ENCODE data around the gene TMEM168.
"Not testable (repeated sequence)": the region's sequence is repeated elsewhere in the genome, so short reads cannot be mapped to it uniquely, and the experiment has no call there.

The TMEM168 gene

DNA sequence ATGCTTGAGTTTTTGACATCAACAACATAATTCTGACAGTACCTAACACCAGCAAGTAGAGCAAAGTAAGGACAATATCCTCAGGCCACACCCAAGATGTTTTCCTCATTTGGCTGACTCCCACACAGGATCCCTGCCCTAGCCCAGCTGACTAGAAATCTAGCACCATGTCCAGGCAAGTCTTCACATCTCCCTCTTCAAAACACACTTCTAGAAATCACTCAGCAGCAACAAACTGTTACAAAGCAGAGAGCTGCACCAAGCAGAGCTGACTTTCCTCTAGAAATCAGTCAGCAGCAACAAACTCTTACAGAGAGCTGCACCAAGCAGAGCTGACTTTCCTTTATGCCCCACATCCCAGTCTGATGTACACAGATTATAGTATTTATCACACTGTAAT, 7.7 kb downstream of the TMEM168 start:
- in situ Hi-C loops (cut with MboI; ENCODE audit: low sequenced_read_pairs) = no loop called here

DNA sequence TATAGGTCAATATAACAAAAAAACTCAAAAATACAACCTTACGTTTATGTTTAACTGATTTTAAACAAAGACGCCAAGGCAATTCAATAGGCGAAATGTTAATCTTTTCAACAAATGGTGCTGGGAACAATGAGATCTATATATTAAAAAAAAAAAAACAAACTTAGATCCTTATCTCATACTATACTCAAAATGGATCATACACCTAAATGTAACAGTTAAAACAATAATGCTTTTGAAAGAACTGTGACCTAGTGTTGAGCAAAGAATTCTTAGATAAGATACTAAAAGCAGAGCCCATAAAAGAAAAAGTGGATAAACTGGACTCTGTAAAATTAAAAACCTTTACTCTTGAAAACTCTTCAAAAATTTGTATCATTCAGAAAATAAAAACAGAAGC, 8.6 kb downstream of the TMEM168 start:
- in situ Hi-C loops (cut with MboI; ENCODE audit: low sequenced_read_pairs) = no loop called here

- in situ Hi-C loops (cut with MboI; ENCODE audit: low sequenced_read_pairs) = no loop called here
Observed at GRCh38 chr7:112781110-112781509, 9.1 kb downstream of the TMEM168 start.

DNA sequence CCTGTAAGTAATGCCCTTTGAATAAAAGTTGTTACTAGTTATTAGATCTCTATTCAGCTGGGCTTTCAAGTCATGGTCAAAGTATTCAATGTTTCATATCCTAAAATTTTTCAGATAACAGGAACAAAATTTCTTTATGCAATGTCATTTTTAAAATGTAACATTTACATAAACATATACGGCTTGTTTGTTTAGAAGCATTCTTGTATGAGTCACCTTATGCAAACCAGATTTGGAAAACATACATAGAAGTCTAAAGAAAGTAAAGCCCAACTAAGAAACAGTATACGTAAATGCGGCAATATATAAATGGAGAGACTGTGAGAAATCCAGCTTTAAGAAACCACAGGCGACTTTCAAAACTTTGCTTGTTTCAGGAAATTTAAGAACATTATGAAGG, 10.5 kb downstream of the TMEM168 start:
- in situ Hi-C loops (cut with MboI; ENCODE audit: low sequenced_read_pairs) = no loop called here

- in situ Hi-C loops (cut with MboI; ENCODE audit: low sequenced_read_pairs) = no loop called here
Observed at GRCh38 chr7:112777406-112777805, 12.8 kb downstream of the TMEM168 start.

- in situ Hi-C loops (cut with MboI; ENCODE audit: low sequenced_read_pairs) = no loop called here
Observed at GRCh38 chr7:112771166-112771565, 19.0 kb downstream of the TMEM168 start.

- in situ Hi-C loops (cut with MboI; ENCODE audit: low sequenced_read_pairs) = no loop called here
Observed at GRCh38 chr7:112770051-112770450, 20.1 kb downstream of the TMEM168 start.

DNA sequence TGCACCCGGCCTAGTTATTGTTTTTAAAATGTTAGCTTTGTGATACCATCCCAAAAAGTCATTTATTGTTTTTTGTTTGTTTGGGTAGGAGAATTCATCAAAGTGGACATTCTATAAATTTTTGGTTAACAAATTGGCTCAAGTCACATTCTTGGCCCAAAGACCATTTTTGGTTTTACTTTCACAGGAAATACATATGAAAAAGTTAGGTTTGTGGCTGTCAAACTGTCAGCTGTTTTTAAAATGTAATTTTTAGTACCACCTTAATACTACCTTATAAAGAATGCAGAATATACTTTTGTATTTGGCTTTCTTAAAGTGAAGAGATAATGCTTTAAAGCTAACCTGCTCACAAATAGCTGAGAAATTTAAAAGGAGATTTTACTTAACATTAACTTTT, 25.1 kb downstream of the TMEM168 start:
- in situ Hi-C loops (cut with MboI; ENCODE audit: low sequenced_read_pairs) = no loop called here

DNA sequence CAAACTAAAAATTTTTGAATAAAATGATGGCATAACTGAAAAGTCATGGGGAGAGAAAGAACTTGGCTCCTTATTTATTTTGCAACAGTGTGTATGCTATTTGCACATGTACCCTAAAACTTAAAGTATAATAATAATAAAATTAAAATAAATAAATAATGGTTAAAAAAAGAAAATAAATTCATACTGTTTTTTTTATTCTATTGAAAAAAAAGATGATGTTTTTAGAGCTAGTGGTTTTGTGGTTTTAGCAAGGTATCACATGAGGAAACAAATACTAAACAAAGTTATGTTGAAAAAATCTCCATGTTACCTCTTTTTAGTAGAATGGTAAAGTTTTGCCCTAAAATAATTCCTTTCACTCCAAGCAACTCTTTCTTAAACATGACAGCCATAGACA, 26.2 kb downstream of the TMEM168 start:
- in situ Hi-C loops (cut with MboI; ENCODE audit: low sequenced_read_pairs) = no loop called here

DNA sequence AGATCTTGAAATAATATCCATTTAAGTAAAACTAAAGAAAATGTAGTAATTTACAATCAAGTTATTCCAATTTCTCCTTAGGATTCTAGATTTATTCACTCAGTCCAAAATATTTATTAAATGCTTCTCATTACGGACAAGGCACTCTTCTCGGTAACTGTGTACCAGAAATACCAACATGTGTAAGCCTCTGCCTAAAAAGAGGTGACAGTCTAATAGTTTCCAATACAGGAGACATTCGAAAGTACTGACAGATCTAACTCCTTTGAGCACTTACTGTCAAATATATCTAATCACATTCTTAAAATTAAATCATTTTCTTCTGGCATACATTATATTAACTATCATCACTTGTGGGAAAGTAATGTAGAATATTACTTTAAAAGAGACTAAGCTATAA, 26.9 kb downstream of the TMEM168 start:
- in situ Hi-C loops (cut with MboI; ENCODE audit: low sequenced_read_pairs) = no loop called here

GRCh38 chr7:112759905-112760304, 30.3 kb downstream of the TMEM168 start:
- in situ Hi-C loops (cut with MboI; ENCODE audit: low sequenced_read_pairs) = no loop called here

- in situ Hi-C loops (cut with MboI; ENCODE audit: low sequenced_read_pairs) = no loop called here
Observed at GRCh38 chr7:112757337-112757736, 32.9 kb downstream of the TMEM168 start.

DNA sequence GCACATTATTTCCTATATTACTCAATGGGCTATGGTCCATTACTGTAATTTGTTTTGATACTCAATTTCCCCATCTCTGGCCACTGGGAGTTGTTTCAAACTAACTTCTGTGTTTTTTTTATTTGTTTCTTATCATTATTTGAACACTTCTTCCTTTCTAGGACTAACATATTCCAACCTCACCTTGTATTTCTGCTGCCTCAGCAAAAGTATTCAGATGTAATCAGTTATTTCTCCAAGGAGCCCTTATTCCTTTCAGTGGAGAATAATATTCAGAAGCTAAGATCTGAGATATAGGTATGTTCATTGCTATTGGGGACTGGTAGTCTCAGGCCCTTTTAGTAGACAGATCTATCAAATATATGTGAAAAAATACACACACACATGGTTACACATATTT, 36.9 kb downstream of the TMEM168 start:
- in situ Hi-C loops (cut with MboI; ENCODE audit: low sequenced_read_pairs) = no loop called here

GRCh38 chr7:112752576-112752975, 37.6 kb downstream of the TMEM168 start:
- in situ Hi-C loops (cut with MboI; ENCODE audit: low sequenced_read_pairs) = no loop called here

DNA sequence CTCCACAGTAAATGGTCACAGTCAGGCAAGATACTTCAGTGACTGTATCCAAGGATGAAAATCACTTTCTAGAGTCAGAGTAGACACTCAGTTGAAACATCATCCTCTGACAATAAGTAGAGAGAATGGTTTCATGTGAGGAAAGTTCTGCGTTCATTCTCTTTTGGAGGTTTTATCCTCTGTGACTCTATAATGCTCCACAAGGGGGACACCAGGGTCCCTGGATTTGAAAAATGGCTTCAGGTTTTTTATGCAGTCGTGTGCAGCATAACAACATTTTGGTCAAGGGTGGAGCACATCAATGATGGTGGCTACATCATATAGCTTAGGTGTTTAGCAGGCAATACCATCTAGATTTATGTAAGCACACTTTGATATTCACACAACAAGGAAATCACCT, 40.4 kb downstream of the TMEM168 start:
- in situ Hi-C loops (cut with MboI; ENCODE audit: low sequenced_read_pairs) = no loop called here

- in situ Hi-C loops (cut with MboI; ENCODE audit: low sequenced_read_pairs) = no loop called here
Observed at GRCh38 chr7:112748381-112748780, 41.8 kb downstream of the TMEM168 start.

DNA sequence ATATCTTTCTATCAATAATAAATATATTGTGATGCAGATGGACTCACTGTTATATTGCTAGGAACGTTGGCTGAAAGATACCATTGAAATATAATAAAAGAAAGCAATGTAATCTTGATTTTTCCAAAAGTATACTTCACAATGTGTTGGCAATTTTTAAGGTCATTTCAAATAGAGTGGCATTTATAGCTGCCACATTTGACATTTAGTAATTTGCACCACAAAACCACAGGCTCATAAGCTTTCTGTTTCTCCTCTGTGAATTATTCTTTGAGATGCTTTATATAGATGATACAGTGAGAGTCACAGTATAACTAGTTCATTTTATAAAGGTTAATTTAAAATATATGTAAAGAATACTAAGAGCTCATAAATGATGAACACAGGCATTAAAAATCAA, 44.6 kb downstream of the TMEM168 start:
- in situ Hi-C loops (cut with MboI; ENCODE audit: low sequenced_read_pairs) = no loop called here

DNA sequence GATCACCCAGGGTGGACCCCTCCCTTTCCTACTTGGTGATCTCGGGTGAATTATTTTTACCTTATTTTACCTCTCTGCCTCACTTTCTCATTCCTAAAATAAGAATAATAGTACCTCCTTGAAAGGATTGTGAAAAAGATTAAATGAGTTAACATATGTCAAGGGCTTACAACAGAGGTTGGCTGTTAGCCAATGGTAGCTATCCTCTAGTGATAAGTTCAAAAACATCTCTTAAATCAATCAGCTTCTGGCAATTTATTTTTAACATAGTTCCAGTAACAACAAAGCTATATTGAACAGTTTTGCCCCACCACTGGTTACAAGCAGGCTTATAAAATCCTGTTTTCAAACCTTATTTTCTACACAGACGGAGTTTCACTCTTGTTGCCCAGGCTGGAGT, 45.4 kb downstream of the TMEM168 start:
- in situ Hi-C loops (cut with MboI; ENCODE audit: low sequenced_read_pairs) = no loop called here

DNA sequence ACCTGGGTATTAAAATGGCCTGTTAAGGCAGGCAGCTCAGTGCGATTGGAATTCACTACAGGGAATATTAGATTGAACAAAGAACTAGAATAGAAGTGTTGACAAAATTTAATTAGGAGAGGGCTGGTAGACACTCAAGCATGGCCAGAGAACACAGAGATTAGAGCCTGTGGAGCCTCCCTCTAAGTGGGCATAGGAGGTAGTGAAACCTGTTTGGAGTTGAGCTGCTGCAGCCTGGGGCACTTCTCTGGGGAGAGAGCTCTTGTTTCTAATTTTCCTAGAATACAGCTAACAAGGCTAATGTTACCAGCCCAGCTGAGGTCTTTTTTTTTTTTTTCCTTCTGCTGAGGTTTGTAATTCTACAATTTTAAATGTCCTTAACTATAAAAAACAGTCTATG, 46.4 kb downstream of the TMEM168 start:
- in situ Hi-C loops (cut with MboI; ENCODE audit: low sequenced_read_pairs) = no loop called here

DNA sequence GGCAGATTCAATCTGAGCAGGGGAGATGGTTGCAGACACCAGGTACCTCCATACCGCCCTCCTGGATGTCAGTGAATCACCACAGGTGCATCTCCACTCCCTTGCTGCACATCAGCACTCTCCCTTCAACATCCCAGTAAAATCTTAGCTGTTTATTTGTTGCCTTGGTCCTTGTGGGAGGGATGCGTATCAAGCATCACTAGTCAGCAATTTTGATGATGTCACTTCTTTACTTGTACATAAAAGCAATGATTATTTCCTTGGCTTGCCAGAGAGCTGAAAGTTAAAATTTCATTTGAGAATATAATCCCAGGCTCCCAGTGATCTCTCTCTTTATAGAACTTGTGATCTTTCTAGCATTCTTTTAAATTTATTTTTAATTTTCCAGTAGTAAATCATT, 49.5 kb downstream of the TMEM168 start:
- in situ Hi-C loops (cut with MboI; ENCODE audit: low sequenced_read_pairs) = no loop called here

- in situ Hi-C loops (cut with MboI; ENCODE audit: low sequenced_read_pairs) = no loop called here
Observed at GRCh38 chr7:112739436-112740180, 50.6 kb downstream of the TMEM168 start.

GRCh38 chr7:112735261-112735660, 54.9 kb downstream of the TMEM168 start:
- in situ Hi-C loops (cut with MboI; ENCODE audit: low sequenced_read_pairs) = no loop called here

DNA sequence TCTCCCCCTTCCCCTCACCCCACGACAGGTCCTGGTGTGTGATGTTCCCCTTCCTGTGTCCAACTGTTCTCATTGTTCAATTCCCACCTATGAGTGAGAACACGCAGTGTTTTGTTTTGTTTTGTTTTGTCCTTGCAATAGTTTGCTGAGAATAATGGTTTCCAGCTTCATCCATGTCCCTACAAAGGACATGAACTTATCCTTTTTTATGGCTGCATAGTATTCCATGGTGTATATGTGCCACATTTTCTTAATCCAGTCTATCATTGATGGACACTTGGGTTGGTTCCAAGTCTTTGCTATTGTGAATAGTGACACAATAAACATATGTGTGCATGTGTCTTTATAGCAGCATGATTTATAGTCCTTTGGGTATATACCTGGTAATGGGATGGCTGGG, 58.9 kb downstream of the TMEM168 start:
- in situ Hi-C loops (cut with MboI; ENCODE audit: low sequenced_read_pairs) = not testable (repeated sequence)
